ENCODE results near the gene ASAP2.

The ASAP2 gene

GRCh38 chr2:9256570-9257043, 50.0 kb downstream of the ASAP2 start:
- TF ChIP-seq GABPA (IDR thresholded peaks at IDR 0.05; ENCODE audit: low read depth), result no peak
- no peak for TF ChIP-seq CTCF (IDR thresholded peaks at IDR 0.05; ENCODE audit: insufficient read depth, low read length)
- TF ChIP-seq SPI1 (IDR thresholded peaks at IDR 0.05; ENCODE audit: borderline replicate concordance, low read depth), result no peak
- no peak for TF ChIP-seq POLR2AphosphoS5 (IDR thresholded peaks at IDR 0.05; ENCODE audit: low read depth)
- no peak for TF ChIP-seq REST (IDR thresholded peaks at IDR 0.05; ENCODE audit: insufficient replicate concordance, low read depth)
- no peak overlapping the region for H3K27ac ChIP-seq (replicated peaks)
- H3K4me3 ChIP-seq (replicated peaks; ENCODE audit: insufficient read depth, low read length), result no peak overlapping the region
- no peak for DNase-seq (ENCODE audit: low read depth in 1 of 2, low spot score in 1 of 2)
- no peaks in the 10 kb centered on the region for H3K27me3 ChIP-seq (ENCODE audit: insufficient read depth, poor library complexity, severe bottlenecking)

GRCh38 chr2:9258501-9258900, 51.9 kb downstream of the ASAP2 start:
- H3K27ac ChIP-seq (replicated peaks), result no peak overlapping the region
- no peaks in the 10 kb centered on the region for H3K27me3 ChIP-seq (ENCODE audit: insufficient read depth, poor library complexity, severe bottlenecking)
- no peak for TF ChIP-seq REST (IDR thresholded peaks at IDR 0.05; ENCODE audit: insufficient replicate concordance, low read depth)
- DNase-seq (ENCODE audit: low read depth in 1 of 2, low spot score in 1 of 2), result no peak
- H3K4me3 ChIP-seq (replicated peaks; ENCODE audit: insufficient read depth, low read length), result no peak overlapping the region

GRCh38 chr2:9258953-9259399, 52.4 kb downstream of the ASAP2 start:
- DNase-seq (ENCODE audit: low read depth in 1 of 2, low spot score in 1 of 2), result no peak
- Histone ChIP-seq H3K27me3 (ENCODE audit: insufficient read depth, poor library complexity, severe bottlenecking) (no peaks in the 10 kb centered on the region), H3K27ac (replicated peaks) (no peak overlapping the region), H3K4me3 (replicated peaks; ENCODE audit: insufficient read depth, low read length) (no peak overlapping the region)
- TF ChIP-seq REST (IDR thresholded peaks at IDR 0.05; ENCODE audit: insufficient replicate concordance, low read depth) (no peak), GABPA (IDR thresholded peaks at IDR 0.05; ENCODE audit: low read depth) (no peak), POLR2AphosphoS5 (IDR thresholded peaks at IDR 0.05; ENCODE audit: low read depth) (no peak), CTCF (IDR thresholded peaks at IDR 0.05; ENCODE audit: insufficient read depth, low read length) (no peak), SPI1 (IDR thresholded peaks at IDR 0.05; ENCODE audit: borderline replicate concordance, low read depth) (no peak)
